GM12865 (cell line): ENCODE measurements around the gene ADAM12.

ENCODE experiments used
- DNase-seq: peaks from one replicate; pipeline ENCODE4 v3.0.0; 2010; ENCODE audit warnings: low read depth
- H3K4me3 ChIP-seq: 2 replicates; pipeline ENCODE4 v1.5.1; 2011; ENCODE audit warnings: mild to moderate bottlenecking, low read depth, low read length, control low read depth
- TF ChIP-seq, protein P1 (sequence below): IDR thresholded peaks from 2 replicates; pipeline ENCODE4 v1.5.1; 2011; ENCODE audit warnings: low read length, control low read depth, low read depth, inconsistent platforms; ENCODE audit not compliant: insufficient read depth; ENCODE audit errors: missing control alignments

ADAM12 gene

GRCh38 chr10:126129026-126129425, 259.3 kb downstream of the ADAM12 start:
- no peak for DNase-seq
- H3K4me3 ChIP-seq, result no peak overlapping the region
- TF ChIP-seq, protein P1, sequence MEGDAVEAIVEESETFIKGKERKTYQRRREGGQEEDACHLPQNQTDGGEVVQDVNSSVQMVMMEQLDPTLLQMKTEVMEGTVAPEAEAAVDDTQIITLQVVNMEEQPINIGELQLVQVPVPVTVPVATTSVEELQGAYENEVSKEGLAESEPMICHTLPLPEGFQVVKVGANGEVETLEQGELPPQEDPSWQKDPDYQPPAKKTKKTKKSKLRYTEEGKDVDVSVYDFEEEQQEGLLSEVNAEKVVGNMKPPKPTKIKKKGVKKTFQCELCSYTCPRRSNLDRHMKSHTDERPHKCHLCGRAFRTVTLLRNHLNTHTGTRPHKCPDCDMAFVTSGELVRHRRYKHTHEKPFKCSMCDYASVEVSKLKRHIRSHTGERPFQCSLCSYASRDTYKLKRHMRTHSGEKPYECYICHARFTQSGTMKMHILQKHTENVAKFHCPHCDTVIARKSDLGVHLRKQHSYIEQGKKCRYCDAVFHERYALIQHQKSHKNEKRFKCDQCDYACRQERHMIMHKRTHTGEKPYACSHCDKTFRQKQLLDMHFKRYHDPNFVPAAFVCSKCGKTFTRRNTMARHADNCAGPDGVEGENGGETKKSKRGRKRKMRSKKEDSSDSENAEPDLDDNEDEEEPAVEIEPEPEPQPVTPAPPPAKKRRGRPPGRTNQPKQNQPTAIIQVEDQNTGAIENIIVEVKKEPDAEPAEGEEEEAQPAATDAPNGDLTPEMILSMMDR, result no peak

DNA sequence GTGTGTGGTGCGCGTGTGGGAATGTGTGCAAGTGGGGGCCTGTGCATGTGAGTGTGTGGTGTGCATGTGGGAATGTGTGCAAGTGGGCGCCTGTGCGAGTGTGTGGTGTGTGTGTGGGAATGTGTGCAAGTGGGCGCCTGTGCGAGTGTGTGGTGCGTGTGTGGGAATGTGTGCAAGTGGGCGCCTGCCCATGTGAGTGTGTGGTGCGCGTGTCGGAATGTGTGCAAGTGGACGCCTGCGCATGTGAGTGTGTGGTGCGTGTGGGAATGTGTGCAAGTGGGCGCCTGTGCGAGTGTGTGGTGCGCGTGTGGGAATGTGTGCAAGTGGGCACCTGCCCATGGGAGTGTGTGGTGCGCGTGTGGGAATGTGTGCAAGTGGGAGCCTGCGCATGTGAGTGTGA, 259.7 kb downstream of the ADAM12 start:
- DNase-seq, result no peak
- TF ChIP-seq, protein P1, result no peak
- no peak overlapping the region for H3K4me3 ChIP-seq

GRCh38 chr10:126127481-126128029, 260.7 kb downstream of the ADAM12 start:
- TF ChIP-seq, protein P1, result no peak
- no peak overlapping the region for H3K4me3 ChIP-seq
- DNase-seq, result no peak

DNA sequence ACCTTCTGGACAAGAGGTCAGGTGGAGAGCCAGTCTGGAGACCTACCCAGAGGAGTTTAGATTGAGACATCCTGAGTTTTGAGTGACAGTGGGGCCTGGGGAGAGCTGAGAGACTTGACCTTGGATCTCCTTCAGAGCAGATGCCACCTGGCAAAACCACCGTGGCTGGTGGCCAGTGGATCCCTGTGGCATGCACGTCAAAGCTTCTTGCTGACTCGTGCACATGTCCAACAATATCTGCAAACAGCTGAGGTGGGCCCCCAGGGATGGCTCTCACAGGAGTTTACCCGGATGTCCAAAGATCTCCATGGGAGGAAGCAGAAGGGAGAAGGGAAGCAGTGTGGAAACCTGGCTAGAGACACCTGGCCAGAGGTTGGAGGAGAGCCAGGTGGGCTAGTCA, 261.4 kb downstream of the ADAM12 start:
- no peak overlapping the region for H3K4me3 ChIP-seq
- no peak for DNase-seq
- TF ChIP-seq, protein P1, result no peak

- DNase-seq, result no peak
- TF ChIP-seq, protein P1, result no peak
Measured at GRCh38 chr10:126126023-126126422, 262.3 kb downstream of the ADAM12 start.

GRCh38 chr10:126124668-126125349, 263.5 kb downstream of the ADAM12 start:
- no peak for DNase-seq
- TF ChIP-seq, protein P1, result no peak
- H3K4me3 ChIP-seq, result no peak overlapping the region

More at GRCh38 chr10:126126023-126126422, 262.3 kb downstream of the ADAM12 start:
- no peak overlapping the region for H3K4me3 ChIP-seq

DNA sequence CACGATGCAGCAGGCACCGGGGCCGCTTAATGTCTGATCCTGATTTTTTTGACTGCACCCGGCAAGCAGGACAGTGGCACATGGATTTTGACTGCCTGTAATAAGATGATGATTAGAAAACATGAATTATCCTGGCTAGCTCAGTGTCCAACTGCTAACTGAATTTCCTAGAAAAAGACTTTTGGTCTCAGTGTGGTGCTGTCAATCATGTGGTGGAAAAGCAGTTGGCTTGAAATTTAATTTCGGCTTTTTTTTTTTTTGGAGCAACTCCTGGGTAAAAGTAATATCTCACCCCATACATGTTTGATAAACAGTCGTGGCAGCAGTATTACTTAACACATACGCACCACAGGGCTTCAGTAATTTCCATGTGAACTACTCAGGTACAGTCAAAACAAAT, 264.2 kb downstream of the ADAM12 start:
- no peak for DNase-seq
- TF ChIP-seq, protein P1, result no peak
- no peak overlapping the region for H3K4me3 ChIP-seq
